Hippocampal formation (tissue), 2 donors: Measurements from ENCODE around the gene BABAM2.
"Not testable (repeated sequence)": the region's sequence is repeated elsewhere in the genome, so short reads cannot be mapped to it uniquely, and the experiment has no call there.

Source experiments
- DNase-seq, 2 donors: peaks; one replicate each; lab custom pipeline; 2025; lab: John Stamatoyannopoulos, UW

Gene BABAM2

DNA sequence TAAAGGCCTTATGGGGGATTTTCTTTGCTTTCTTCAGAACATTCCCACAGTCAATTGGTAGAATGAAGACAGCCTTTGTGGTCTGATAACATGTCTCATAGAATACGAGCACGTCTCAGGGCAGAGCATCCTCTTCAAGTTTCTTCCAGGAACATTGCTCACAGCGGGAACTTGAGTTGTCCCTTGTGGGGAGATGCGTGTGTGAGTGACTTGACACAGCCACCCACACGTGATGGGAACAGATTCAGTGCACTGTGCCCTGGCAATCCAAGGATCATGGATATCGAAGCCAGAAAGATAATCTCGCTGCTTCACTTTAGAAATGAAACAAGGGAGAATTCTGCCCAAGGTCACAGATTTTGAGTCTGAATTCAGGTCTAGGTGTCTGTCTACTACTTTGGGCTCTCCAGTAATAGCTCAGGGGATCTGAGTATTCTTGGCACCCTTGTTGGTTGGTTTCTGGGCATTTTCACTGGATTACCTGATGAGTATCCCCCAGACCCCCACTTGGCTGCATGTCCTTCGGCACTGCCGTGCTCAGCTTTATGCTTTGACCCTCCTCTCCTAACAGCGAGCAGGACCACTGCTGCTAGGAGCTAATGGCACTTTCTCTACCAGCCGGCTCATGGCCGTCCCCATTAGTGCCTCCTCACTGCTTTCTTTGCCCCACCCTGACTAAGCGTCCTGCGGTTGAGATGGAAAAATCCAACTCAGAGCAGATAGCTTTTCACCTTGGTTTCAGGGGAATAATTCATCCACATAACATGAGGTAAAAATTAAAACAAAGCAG lies 426.2 kb downstream of the BABAM2 start:
- no peak for DNase-seq

DNA sequence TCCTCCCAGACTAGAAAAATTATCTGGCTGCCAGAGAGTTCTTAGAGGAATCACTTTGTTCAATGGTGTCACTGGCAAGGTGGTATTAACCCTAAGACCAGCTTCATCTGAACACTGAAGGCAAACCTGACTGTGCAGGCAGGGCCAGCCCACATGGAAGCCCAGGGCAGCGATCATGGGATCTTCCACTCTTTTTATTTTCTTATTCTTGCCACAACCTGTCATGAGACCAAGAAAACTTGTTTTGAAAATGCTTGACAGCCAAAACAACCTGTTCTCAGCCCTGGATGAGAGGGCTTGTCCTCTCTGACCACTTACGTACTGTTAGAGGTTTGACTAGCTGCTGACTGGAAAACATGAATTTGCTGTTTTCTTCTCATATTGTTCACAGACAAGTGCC lies 426.9 kb downstream of the BABAM2 start:
- no peak for DNase-seq

DNA sequence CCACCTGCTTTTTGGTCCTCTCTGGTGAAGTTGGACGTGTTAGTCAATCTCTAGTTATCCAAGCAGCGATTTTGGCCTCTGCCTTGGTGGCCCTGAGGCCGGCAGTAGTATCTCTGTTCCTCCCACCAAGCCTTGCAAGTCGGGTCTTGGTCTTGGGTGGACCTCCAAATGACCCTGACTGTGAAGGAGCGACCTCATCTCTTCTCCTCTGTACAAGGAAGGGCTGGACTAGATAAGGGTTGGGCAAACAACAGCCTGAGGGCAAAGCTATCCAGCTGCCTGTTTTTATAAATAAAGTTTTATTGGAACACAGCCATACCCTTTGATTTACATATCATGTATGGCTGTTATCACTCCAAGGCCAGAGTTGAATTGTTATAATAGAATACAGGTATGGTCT lies 427.5 kb downstream of the BABAM2 start:
- DNase-seq: no peak

DNA sequence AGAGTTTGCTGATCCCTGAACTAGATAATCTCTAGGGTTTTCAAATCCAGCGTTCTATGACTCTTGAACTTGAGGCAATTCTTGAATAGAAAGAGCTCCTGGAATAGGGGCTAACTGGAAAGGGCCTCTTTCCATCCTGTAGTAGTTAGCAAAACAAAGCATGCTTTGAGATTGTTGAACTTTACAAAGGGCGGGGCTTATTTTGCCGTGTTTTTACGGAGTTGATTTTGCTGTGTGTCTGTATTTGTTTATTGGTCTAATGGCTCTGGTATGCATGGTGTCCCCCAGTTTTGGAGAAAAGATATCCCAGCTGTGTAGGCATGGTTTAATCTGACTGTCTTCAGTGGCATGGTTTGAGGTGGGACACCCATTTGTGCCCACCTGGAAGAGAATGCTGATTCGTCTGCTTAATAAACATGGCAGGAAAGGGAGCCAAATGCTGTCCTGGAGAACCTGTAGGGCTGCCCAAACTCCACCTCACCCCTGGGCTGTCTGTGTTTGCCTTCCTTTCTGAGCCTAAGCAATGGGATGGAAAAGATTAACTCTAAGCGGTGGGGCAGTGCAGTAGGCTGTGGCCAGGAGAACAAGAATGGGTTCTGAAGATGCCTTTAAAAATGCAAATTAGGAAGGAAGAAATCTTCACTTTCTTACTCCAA lies 428.1 kb downstream of the BABAM2 start:
- no peak for DNase-seq

DNA sequence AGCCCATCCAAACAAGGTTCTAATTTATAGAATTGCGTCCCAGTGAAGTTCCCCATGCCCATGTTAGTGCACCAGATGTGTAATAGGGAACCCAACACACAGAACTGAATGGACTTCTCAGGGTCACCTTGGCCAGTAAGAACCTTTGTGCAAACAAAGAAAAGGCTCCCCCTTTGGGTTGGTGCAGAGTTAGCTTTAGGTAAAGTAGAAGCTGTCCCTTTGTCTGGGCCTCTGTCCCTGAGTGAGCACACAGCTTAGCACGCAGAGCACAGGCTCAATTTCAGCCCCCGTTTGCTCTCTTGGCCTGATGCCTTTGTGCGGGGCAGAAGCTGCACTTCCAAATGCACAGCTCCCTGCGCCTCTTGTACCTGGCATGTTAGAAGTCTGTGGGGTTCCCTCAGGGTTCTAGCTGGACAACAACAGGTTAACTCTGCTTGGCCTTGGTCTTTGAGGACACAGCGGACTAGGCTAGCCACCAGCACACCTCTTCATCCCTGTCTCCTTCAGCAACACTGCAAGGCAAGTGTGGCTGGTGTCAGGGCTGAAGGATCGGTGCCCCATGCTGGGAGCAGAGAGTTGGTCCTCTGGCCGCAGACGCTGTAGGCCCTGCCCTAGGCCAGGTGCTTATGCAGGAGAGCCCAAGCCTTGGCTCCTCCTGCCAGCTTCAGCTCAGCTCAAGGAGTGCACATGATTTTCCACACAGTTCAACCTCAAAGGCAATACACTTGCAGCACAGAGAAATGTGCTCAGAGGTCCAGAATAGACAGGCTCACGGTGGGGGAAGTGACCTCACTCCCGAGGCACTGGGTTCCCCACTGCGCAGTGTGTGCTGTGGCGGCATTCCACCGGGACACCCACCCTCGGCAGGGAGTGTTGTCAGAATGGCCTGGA lies 428.8 kb downstream of the BABAM2 start:
- DNase-seq: no peak

DNA sequence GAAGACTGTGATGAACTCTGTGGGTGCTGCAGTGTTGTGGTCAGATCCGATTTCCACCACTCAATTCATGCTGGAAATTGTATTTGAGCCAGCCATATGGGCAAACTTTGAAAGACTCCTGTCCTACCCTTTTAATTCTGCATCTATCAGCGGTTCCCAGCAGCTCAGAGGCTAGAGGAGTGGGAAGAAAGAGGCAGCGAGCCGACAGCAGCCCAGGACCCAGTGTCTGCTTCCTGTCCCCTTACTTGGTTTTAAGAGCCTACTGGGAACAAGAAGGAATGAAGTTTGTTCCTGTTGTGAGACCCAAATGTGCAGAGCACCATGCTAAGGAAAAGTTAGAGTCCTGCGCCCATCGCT lies 429.5 kb downstream of the BABAM2 start:
- no peak for DNase-seq

DNA sequence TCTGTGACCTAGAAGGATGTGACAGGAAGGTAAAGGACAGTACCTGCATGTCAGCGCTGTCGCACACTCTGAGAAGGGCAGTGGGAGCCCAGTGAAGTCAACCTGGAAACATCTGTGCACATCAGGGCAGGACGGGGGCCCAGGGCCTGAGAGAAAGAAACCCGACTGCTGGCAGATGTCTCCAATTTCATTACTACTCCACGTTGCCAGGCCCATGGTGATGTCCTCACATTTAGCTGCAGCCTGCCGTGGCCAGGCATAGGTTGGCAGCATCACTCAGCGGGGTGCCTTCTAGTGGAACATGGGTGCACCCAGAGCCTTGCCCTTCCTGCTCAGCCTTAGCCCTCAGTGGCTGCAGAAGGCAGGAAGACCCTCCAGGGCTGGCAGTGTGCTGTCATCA lies 429.8 kb downstream of the BABAM2 start:
- no peak for DNase-seq

DNA sequence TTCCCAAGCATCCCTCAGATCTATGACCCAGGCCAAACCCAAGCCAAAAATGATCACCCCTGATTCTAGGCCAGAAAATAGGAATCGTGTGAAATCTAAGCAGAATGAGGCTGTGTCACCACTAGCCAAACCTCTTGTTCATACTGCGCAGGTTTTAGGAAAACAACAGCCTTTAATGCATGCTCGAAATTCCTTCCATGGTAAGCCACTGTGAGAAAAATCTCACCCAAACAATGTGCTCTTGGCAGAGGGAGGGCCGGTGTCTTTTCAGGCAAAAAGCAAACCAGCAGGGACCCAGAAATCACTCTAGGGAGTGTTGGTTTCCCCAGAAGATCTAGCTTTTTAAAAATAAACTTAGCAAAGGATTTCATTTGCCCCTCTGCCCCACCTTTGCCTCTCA lies 430.9 kb downstream of the BABAM2 start:
- no peak for DNase-seq

DNA sequence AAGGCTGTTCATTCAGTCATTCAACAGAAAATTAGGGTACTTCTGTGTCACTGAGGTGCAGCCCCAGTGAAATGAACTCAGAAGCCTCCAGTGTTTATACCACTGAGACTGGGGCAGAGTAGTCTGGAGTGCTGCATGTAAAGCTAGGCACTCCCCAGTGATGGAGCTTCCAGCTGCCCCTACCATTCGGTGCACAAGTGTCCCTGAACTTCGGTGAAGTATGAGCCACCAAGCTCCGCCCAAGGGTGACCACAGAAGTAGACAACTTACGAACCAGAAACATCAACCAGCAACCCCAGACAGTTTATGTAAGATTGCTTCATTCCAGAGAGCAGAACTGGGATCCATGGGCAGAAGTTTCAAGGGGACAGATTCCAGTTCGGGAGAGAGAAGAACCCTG lies 431.5 kb downstream of the BABAM2 start:
- DNase-seq: no peak

DNA sequence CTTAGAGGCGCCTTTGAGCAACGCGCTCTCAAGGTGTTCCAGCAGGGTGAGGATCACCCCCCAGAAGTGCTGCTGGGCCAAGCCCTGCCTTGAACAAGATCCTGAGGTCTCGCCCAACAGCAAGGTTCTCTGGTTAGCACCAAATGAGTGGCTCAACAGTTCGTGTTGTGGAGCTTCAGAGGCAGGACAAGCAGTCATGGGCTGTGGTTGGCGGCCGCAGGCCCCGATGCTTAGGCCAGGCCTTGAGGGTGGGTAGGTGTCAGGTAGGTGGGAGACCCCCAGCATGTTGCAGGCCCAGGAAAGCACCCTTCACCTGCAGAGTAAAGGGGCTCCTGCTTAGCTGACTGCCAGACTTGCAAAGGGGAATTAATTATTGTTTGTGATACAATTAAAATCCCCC lies 431.9 kb downstream of the BABAM2 start:
- DNase-seq: no peak

DNA sequence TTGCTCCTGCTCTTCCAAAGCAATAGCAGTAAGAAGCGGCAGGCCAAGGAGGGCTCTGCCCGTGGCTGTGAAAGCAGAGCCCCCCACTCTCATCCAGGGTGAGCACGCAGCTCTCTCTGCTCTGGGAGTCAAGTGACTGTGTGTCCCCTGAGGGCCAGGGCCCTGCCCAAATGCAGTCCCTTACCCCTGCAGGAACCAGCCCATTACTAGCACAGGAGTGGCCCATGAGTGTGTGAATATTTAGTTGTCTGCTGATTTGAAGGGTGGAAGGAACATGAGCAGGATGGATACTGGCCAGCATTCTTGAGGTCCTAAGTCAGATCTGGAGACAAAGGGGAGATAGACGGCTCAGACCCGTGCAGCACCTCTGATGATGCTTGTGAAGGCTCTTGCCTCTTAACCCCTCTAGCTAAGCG lies 432.5 kb downstream of the BABAM2 start:
- no peak for DNase-seq

DNA sequence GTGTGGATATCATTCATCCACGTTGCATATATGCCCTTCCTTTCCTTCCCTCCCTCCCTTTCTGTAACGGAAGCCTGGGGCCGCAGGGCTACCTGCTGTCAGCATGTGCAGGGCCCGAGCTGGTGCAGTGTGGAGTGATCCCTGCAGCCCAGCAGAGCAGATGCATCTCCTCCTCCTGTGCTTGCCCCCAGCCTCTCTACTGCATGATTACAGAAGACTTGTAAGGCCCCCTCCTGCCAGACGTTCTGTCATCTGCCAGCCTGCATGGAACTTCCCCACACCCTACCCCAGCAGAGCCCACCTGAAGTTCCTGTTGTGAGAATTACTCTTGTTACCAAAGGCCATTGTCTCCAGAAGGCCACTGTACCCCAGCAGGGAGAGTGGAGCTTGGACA lies 434.6 kb downstream of the BABAM2 start:
- DNase-seq: no peak

DNA sequence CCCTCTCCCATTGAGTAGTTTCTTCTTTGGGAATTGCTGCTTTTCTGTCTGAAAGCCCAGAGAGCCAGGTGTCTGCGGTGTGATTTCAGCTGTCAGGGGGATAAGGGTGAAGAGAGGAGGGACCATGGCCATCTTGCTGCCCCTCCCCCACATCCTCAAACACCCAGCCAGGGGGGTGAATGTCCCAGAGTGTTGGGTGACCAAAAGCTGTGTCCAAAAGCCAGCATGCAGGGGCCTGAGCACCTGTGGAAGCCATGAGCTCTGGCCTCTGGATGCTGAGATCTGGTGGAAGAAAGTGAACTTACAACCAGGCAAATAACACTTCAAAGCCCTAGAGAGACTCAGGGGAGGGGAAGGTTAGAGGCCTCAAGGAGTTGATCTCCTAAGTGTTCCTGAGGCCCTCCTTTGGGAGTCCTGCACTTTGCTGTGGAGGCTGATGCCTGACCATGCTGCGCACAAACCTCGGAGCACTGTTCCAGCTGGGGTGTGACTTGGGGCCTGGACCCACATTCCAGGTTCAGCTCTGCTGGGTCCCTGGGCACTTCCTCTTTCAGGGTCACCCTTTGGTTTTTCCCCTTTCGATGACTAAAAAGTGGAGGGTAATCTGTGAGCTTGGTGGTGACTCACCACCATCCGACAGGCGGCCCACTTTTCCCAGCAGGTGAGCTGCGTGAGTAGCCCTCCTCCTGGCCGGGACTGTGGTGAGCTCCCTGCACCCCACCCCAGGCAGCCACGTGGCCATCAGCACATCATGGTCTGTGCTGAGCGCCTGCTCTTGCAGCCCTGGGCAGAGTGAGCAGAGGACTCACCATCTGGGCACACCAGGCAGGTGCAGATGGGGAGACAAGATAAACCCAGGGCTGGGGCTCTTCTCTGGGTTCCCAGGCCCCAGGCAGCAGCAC lies 435.3 kb downstream of the BABAM2 start:
- DNase-seq: no peak

DNA sequence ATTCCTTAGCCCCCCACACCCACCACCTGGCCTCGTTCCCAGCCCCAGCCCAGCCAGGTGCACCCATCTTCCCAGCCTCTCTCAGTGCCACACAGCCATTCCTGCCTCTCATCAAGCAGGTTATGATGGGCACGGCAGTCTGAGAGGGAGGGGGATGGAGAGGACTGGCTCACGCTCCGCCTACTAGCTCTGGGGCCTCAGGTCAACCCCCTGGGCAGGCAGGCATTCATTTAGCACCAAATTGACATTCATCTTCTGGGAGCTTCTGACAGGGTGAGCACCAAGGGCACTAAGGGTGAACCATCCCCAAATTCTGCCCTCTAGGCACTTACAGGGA lies 435.9 kb downstream of the BABAM2 start:
- no peak for DNase-seq

DNA sequence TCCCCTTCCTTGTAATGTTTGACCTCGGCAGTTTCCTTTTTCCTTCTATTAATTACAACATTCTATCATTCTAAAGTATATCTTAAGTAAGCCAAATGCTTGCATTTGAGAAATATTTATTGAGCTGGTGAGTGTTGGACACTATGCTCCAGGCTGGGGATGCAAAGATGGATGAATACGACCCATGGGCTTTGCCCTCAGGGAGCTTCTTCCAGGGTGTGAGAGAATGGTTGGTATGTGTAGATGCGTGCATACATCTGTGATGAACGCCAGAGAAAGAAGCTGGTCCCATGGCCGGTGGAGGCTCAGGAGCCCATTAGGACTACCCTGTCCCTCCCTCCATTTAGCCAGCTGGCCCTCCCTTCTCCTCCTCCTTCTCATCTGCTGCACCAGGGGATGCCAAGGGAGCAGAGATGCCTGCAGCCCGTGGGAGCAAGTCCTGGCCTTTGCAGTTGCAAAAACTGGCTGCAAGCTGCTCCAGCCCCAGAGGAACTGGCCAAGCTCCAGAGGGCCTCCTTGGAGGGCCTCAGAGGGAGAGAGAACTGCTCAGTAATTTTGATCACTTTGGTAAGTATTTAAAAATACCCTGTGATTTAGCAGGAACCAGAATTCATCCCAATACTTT lies 436.5 kb downstream of the BABAM2 start:
- no peak for DNase-seq

DNA sequence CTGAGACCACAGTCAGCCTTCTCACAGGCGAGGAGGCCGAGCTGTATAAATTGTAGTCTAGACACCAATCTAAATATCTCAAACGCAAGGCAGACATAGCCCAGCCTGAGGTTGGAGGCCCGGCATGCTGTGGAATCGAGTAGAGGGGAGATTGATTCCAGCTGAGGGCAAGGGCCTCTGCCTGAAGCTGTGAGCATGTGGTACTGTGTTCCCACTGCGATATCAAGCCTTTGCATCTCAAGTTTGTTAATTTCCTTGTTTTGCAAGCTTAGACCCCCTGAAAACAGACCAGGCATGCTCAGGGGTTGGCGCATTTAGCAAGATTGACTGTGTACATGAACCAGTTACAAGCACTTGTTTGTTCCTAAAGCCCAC lies 437.0 kb downstream of the BABAM2 start:
- no peak for DNase-seq

DNA sequence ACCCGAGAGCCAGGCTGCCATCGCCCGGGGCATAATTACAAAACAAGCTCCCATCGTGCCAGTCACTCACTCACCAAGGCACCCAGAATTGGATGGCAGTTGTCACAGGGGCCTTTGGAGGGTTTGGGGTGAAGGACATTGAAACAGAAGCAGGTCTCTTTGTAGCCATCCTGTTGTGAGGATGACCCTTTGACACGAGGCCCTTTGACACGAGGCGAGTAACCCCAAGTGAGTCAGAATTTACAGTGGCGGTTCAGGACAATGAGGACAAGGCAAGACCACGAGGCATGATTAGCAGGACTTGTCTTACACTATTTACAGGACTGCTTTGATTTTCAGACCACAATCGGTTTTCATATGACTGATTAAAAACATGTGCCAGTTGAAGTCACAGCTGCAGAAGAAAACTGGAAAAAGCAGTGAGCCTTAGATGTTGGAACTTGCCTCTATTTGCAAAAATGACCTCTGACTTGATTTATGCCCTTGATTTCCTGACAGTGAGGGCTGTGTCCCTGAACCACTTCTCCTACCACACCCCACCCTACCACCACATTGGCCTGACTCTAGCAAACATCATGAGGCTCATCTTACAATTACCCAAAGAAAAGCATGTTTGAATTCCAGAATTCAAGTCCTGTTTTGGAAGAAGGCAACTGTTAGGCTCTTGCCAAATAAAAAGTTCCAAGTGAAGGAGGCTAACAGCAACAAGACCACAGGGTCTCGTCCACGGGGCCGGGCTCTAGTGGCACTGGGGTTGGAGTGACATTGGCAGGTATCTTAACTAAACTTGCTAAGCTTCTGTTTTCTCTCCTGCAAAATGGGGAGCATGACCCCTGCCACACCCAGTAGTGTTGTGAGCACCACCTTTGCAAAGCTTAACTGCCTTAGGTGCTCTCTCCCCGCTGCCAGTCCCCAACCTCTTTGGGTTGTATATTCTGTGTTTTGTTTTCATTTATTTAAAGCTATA lies 437.7 kb downstream of the BABAM2 start:
- no peak for DNase-seq

DNA sequence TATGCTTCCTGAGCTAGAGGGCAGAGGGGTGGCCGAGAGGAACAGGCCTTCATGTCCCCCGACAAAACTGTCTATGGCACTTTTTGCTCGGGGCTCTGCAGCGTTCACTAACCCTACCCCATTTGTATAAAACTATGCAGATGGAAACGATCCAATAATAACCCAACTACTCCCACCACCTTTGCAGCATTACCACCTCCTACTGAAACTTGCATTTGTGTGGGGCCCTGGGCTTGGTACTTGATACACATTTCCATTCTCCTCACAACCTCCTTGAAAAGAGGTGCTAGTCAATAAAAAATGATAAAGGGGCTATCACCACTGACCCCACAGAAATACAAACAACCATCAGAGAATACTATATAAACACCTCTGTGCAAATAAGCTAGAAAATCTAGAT lies 438.7 kb downstream of the BABAM2 start:
- DNase-seq: no peak

DNA sequence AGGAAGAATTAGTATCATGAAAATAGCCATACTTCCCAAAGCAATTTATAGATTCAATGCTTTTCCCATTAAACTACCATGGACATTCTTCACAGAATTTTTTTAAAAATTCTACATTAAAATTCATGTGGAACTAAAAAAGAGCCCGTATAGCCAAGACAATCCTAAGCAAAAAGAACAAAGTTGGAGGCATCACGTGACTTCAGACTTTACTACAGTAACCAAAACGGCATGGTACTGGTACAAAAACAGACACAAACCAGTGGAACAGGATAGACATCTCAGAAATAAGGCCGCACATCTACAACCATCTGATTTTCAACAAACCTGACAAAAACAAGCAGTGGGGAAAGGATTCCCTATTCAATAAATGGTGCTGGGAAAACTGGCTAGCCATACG lies 440.2 kb downstream of the BABAM2 start:
- not testable (repeated sequence) for DNase-seq

DNA sequence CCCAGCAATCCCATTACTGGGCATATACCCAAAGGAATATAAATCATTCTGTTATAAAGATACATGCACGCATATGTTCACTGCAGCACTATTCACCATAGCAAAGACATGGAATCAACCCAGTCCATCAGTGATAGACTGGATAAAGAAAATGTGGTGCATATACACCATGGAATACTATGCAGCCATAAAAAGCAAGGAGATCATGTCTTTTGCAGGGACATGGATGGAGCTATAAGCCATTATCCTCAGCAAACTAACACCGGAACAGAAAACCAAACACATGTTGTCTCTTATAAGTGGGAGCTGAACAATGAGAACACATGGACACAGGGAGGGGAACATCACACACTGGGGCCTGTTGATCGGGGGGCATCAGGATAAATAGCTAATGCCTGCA lies 441.3 kb downstream of the BABAM2 start:
- not testable (repeated sequence) for DNase-seq
